ENCODE measurements around the gene BORCS6. TPM values are rescaled to one million over a fixed set of nuclear protein-coding genes. Genes with fewer than 3 reads are reported as not detected.

BORCS6 gene
- total RNA-seq, result 4.1 TPM

GRCh38 chr17:8189711-8190477, at the start of gene BORCS6:
BORCS6 (minus strand) TSS chr17:8190180; CDS start chr17:8190140, 40 bp downstream.

GRCh38 chr17:8209907-8210760, 20.2 kb upstream of the BORCS6 start, which contains the start of gene AURKB:
AURKB (minus strand) TSS chr17:8210575; CDS start chr17:8210224, 351 bp downstream.

GRCh38 chr17:8176197-8176940, 13.6 kb downstream of the BORCS6 start, which contains the start of gene TMEM107:
TMEM107 (minus strand) TSS chr17:8176380; CDS start chr17:8176286, 94 bp downstream.

GRCh38 chr17:8162233-8162996, 27.6 kb downstream of the BORCS6 start, which contains the start of gene VAMP2:
VAMP2 (minus strand) TSS chr17:8162948; CDS start chr17:8162879, 69 bp downstream.

GRCh38 chr17:8152112-8152775, 37.7 kb downstream of the BORCS6 start, which contains the start of gene PER1:
PER1 (minus strand) TSS chr17:8152404; CDS start chr17:8150706, 1,698 bp downstream.

Other genes with a start within 250 kb of the BORCS6 start
- not detected for gene GUCY2D, start 187.6 kb downstream of the BORCS6 start, total RNA-seq
- gene ALOX15B, start 151.1 kb downstream of the BORCS6 start, total RNA-seq, result not detected
- gene ALOX12B, start 102.5 kb downstream of the BORCS6 start, total RNA-seq, result 0.63 TPM
- gene ALOXE3, start 71.7 kb downstream of the BORCS6 start, total RNA-seq, result 0.63 TPM
- gene HES7, start 66.1 kb downstream of the BORCS6 start, total RNA-seq, result 1.9 TPM
- gene PER1, start 37.8 kb downstream of the BORCS6 start, total RNA-seq, result 16.6 TPM
- gene VAMP2, start 27.2 kb downstream of the BORCS6 start, total RNA-seq, result 40.7 TPM
- gene TMEM107, start 13.8 kb downstream of the BORCS6 start, total RNA-seq, result 17.5 TPM
- 10.0 TPM for gene AURKB, start 20.4 kb upstream of the BORCS6 start, total RNA-seq
- 36.0 TPM for gene CTC1, start 57.9 kb upstream of the BORCS6 start, total RNA-seq
- gene PFAS, start 59.1 kb upstream of the BORCS6 start, total RNA-seq, result 35.1 TPM
- 5.6 TPM for gene RANGRF, start 98.5 kb upstream of the BORCS6 start, total RNA-seq
- gene SLC25A35, start 105.2 kb upstream of the BORCS6 start, total RNA-seq, result 0.31 TPM
- 0.63 TPM for gene ARHGEF15, start 120.1 kb upstream of the BORCS6 start, total RNA-seq
- gene ODF4, start 149.7 kb upstream of the BORCS6 start, total RNA-seq, result not detected
- gene RPL26, start 193.0 kb upstream of the BORCS6 start, total RNA-seq, result 3,473 TPM
- gene RNF222, start 207.6 kb upstream of the BORCS6 start, total RNA-seq, result not detected
- gene NDEL1, start 245.7 kb upstream of the BORCS6 start, total RNA-seq, result 70.7 TPM

Measured in parietal lobe (tissue), 1 donor.